H9 (cell line): Measurements from ENCODE around the gene TYSND1. TPM values are rescaled to one million over a fixed set of nuclear protein-coding genes. Genes with fewer than 3 reads are reported as not detected.

Experiments
- DNase-seq: peaks from one replicate; pipeline ENCODE4 v3.0.0-alpha.2; 2017
- H2AFZ ChIP-seq: one replicate; pipeline ENCODE4 v1.6.1; 2013; ENCODE audit warnings: mild to moderate bottlenecking, low read length, control low read depth, moderate library complexity
- H2AK5ac ChIP-seq: 2 replicates; pipeline ENCODE4 v1.6.1; 2013; ENCODE audit warnings: low read length, control low read depth, mixed read lengths; ENCODE audit not compliant: insufficient read length
- H2BK120ac ChIP-seq: one replicate; pipeline ENCODE4 v1.6.1; 2013; ENCODE audit warnings: low read depth, mild to moderate bottlenecking, low read length, control low read depth, inconsistent platforms; ENCODE audit not compliant: poor library complexity, severe bottlenecking
- H2BK12ac ChIP-seq: 2 replicates; pipeline ENCODE4 v1.6.1; 2013; ENCODE audit warnings: low read length, control low read depth, mixed read lengths, low read depth; ENCODE audit not compliant: insufficient read length
- H2BK15ac ChIP-seq: 2 replicates; pipeline ENCODE4 v1.6.1; 2013; ENCODE audit warnings: low read depth, low read length, control low read depth
- H2BK20ac ChIP-seq: one replicate; pipeline ENCODE4 v1.6.1; 2013; ENCODE audit warnings: low read depth, mild to moderate bottlenecking, low read length, control low read depth, inconsistent platforms; ENCODE audit not compliant: poor library complexity, severe bottlenecking
- H2BK5ac ChIP-seq: 2 replicates; pipeline ENCODE4 v1.6.1; 2013; ENCODE audit warnings: low read length, control low read depth, mixed read lengths; ENCODE audit not compliant: insufficient read length
- H3K14ac ChIP-seq: 2 replicates; pipeline ENCODE4 v1.6.1; 2013; ENCODE audit warnings: low read length, control low read depth; ENCODE audit not compliant: insufficient read depth
- H3K18ac ChIP-seq: 2 replicates; pipeline ENCODE4 v1.6.1; 2013; ENCODE audit warnings: low read depth, mild to moderate bottlenecking, mixed read lengths, low read length, control low read depth; ENCODE audit not compliant: insufficient read length
- H3K23ac ChIP-seq: 2 replicates; pipeline ENCODE4 v1.6.1; 2013; ENCODE audit warnings: low read length, control low read depth, mixed read lengths, low read depth; ENCODE audit not compliant: insufficient read length
- H3K23me2 ChIP-seq: 2 replicates; pipeline ENCODE4 v1.6.1; 2013; ENCODE audit warnings: low read depth, mild to moderate bottlenecking, mixed read lengths, low read length, control low read depth; ENCODE audit not compliant: insufficient read length, poor library complexity, severe bottlenecking
- H3K27ac ChIP-seq: 2 replicates; pipeline ENCODE4 v1.5.1; 2013; ENCODE audit warnings: low read length, control low read depth, mixed read lengths, low read depth; ENCODE audit not compliant: insufficient read length
- H3K27me3 ChIP-seq: 2 replicates; pipeline ENCODE4 v1.6.1; 2013; ENCODE audit warnings: low read length, control low read depth, inconsistent platforms; ENCODE audit not compliant: insufficient read depth
- H3K4ac ChIP-seq: 2 replicates; pipeline ENCODE4 v1.6.1; 2013; ENCODE audit warnings: low read depth, mild to moderate bottlenecking, control low read depth, inconsistent platforms, low read length, moderate library complexity
- H3K4me1 ChIP-seq: 2 replicates; pipeline ENCODE4 v1.6.1; 2013; ENCODE audit warnings: low read length, control low read depth, inconsistent platforms; ENCODE audit not compliant: insufficient read depth
- H3K4me2 ChIP-seq: 2 replicates; pipeline ENCODE4 v1.6.1; 2013; ENCODE audit warnings: low read length, control low read depth, mixed read lengths; ENCODE audit not compliant: insufficient read length, insufficient read depth
- H3K56ac ChIP-seq: 2 replicates; pipeline ENCODE4 v1.6.1; 2013; ENCODE audit warnings: low read depth, mild to moderate bottlenecking, mixed read lengths, low read length, control low read depth; ENCODE audit not compliant: insufficient read length
- H3K79me1 ChIP-seq: 2 replicates; pipeline ENCODE4 v1.6.1; 2013; ENCODE audit warnings: low read depth, mild to moderate bottlenecking, moderate library complexity, low read length, control low read depth, inconsistent platforms; ENCODE audit not compliant: insufficient read depth, poor library complexity, severe bottlenecking
- H3K79me2 ChIP-seq: 2 replicates; pipeline ENCODE4 v1.6.1; 2013; ENCODE audit warnings: low read length, control low read depth, inconsistent platforms; ENCODE audit not compliant: insufficient read depth
- H3K9ac ChIP-seq: 2 replicates; pipeline ENCODE4 v1.6.1; 2013; ENCODE audit warnings: low read length, control low read depth, mixed read lengths; ENCODE audit not compliant: insufficient read length; ENCODE audit errors: extremely low read depth
- H3K9me3 ChIP-seq: one replicate; pipeline ENCODE4 v1.6.1; 2013; ENCODE audit warnings: low read depth, low read length, inconsistent platforms; ENCODE audit not compliant: control insufficient read depth
- H3T11ph ChIP-seq: one replicate; pipeline ENCODE4 v1.6.1; 2013; ENCODE audit warnings: mild to moderate bottlenecking, low read length, control low read depth, inconsistent platforms
- H4K20me1 ChIP-seq: one replicate; pipeline ENCODE4 v1.6.1; 2013; ENCODE audit not compliant: control insufficient read depth, insufficient read length, insufficient read depth
- H4K5ac ChIP-seq: 2 replicates; pipeline ENCODE4 v1.6.1; 2013; ENCODE audit warnings: low read depth, mild to moderate bottlenecking, mixed read lengths, low read length, control low read depth; ENCODE audit not compliant: insufficient read length
- H4K8ac ChIP-seq: replicated peaks from 2 replicates; pipeline ENCODE4 v1.6.1; 2013; ENCODE audit warnings: low read length, control low read depth, mixed read lengths, low read depth; ENCODE audit not compliant: insufficient read length
- H4K91ac ChIP-seq: 2 replicates; pipeline ENCODE4 v1.6.1; 2013; ENCODE audit warnings: low read depth, mild to moderate bottlenecking, moderate library complexity, mixed read lengths, low read length, control low read depth; ENCODE audit not compliant: insufficient read length
- H3K27ac Mint-ChIP-seq, 3 experiments: 2 replicates in 2 of 3; 3 replicates in 1 of 3; pipeline ENCODE4 v1.8.0; 2020 to 2021; ENCODE audit warnings: mixed read lengths in 3 of 3, mild to moderate bottlenecking in 1 of 3, moderate library complexity in 1 of 3
- H3K27me3 Mint-ChIP-seq: 2 replicates; pipeline ENCODE4 v1.8.0; 2021; ENCODE audit warnings: low read depth, mild to moderate bottlenecking, moderate library complexity, mixed read lengths
- H3K36me3 Mint-ChIP-seq, 3 experiments: 2 replicates in 2 of 3; 3 replicates in 1 of 3; pipeline ENCODE4 v1.8.0; 2020 to 2021; ENCODE audit warnings: low read depth in 3 of 3, mixed read lengths in 3 of 3; ENCODE audit not compliant: insufficient read depth in 1 of 3
- H3K4me1 Mint-ChIP-seq, 2 experiments: 2 replicates each; pipeline ENCODE4 v1.8.0; 2020; ENCODE audit warnings: mixed read lengths in 2 of 2
- H3K4me3 Mint-ChIP-seq, 2 experiments: 2 replicates in 1 of 2; 3 replicates in 1 of 2; pipeline ENCODE4 v1.8.0; 2020 to 2021; ENCODE audit warnings: mild to moderate bottlenecking in 2 of 2, mixed read lengths in 2 of 2, moderate library complexity in 1 of 2
- H3K9me3 Mint-ChIP-seq, 2 experiments: 2 replicates in 1 of 2; 3 replicates in 1 of 2; pipeline ENCODE4 v1.8.0; 2020; ENCODE audit warnings: mild to moderate bottlenecking in 2 of 2, mixed read lengths in 2 of 2, moderate library complexity in 1 of 2
- CTCF ChIP-seq: fragments of 200-600 bp; sonication (generic); conservative IDR thresholded peaks from 3 replicates; pipeline ENCODE4 v1.8.0; 2021; ENCODE audit warnings: antibody characterized with exemption, mild to moderate bottlenecking
- WGBS: extraction: QIAGEN DNeasy Blood & Tissue Kit; methylation state at CpG from one replicate; pipeline ENCODE4 v1.1.7; 2013; ENCODE audit warnings: missing lambda C conversion rate, low lambda C conversion rate, mixed read lengths; ENCODE audit not compliant: insufficient read length; ENCODE audit errors: extremely low coverage; 5-methylcytosine and 5-hydroxymethylcytosine counted together
- total RNA-seq: library from RNA; stranded (reverse); gene quantifications from 2 replicates; pipeline ENCODE4 v1.2.1, GENCODE V29; 2021

TYSND1 gene
- total RNA-seq, 1 experiment from 2014 or later = 12.8 TPM

GRCh38 chr10:70162151-70162891 is 15.8 kb upstream of the TYSND1 start:
- Histone ChIP-seq H3K14ac (no peak overlapping the region), H2AFZ (no peak overlapping the region), H3K27ac (no peak overlapping the region), H4K8ac (no peak overlapping the region), H3K4ac (no peak overlapping the region), H4K5ac (no peak overlapping the region), H3K9me3 (no peaks in the 10 kb centered on the region), H3K79me2 (peaks cover 22% of the 10 kb centered on the region; the same call in 1 of the 2 replicates), H3T11ph (no peak overlapping the region), H2BK12ac (no peak overlapping the region), H3K4me2 (no peak overlapping the region), H2AK5ac (no peak overlapping the region), H3K79me1 (no peaks in the 10 kb centered on the region), H3K23ac (no peak overlapping the region), H4K20me1 (no peaks in the 10 kb centered on the region), H3K18ac (no peak overlapping the region), H3K27me3 (no peaks in the 10 kb centered on the region), H2BK120ac (no peak overlapping the region), H2BK5ac (no peak overlapping the region), H3K56ac (no peak overlapping the region), H4K91ac (no peak overlapping the region), H2BK15ac (no peak overlapping the region), H3K9ac (no peak overlapping the region), H3K4me1 (no peaks in the 10 kb centered on the region), H2BK20ac (no peak overlapping the region), H3K23me2 (no peaks in the 10 kb centered on the region)
- H3K9me3 Mint-ChIP-seq = no peaks in the 10 kb centered on the region
- peak overlapping the region in 1 of 2 experiments; percentile 16; a peak in 1 of 5 replicates for H3K4me3 Mint-ChIP-seq
- TF ChIP-seq CTCF = no peak
- no peaks in the 10 kb centered on the region for H3K27me3 Mint-ChIP-seq
- peaks cover 7 to 49% (median 41%) of the 10 kb centered on the region in 3 experiments; a peak in 5 of 7 replicates for H3K36me3 Mint-ChIP-seq
- H3K27ac Mint-ChIP-seq = peak overlapping the region in 2 of 3 experiments; percentile 32 to 91; a peak in 4 of 7 replicates
- peaks cover 7 to 14% of the 10 kb centered on the region in 2 experiments for H3K4me1 Mint-ChIP-seq
- DNase-seq = no peak
- no CpG with 5 or more reads among the region's 2 CpGs for WGBS
